DOHH2 (cell line): ENCODE data around the gene KCNQ1.

ENCODE experiments used
- H3F3A ChIP-seq: fragments of 200-600 bp; sonication (generic), shearing (Covaris generic); 2 replicates; pipeline ENCODE4 v1.6.0; 2016; ENCODE audit warnings: antibody characterized with exemption, mild to moderate bottlenecking; ENCODE audit not compliant: control insufficient read depth, insufficient read depth
- H3K27ac ChIP-seq: fragments of 200-600 bp; sonication (generic); 2 replicates; pipeline ENCODE4 v1.5.1; 2014; ENCODE audit warnings: low read depth, mild to moderate bottlenecking, low read length, moderate library complexity
- H3K27me3 ChIP-seq: fragments of 200-600 bp; sonication (generic); 2 replicates; pipeline ENCODE4 v1.6.1; 2014; ENCODE audit warnings: mild to moderate bottlenecking, low read length, mixed read lengths; ENCODE audit not compliant: control insufficient read depth
- H3K36me3 ChIP-seq: fragments of 200-600 bp; sonication (generic); 2 replicates; pipeline ENCODE4 v1.6.1; 2014; ENCODE audit warnings: mild to moderate bottlenecking, low read length, moderate library complexity, mixed read lengths; ENCODE audit not compliant: control insufficient read depth
- H3K4me1 ChIP-seq: fragments of 200-600 bp; sonication (generic); 2 replicates; pipeline ENCODE4 v1.6.1; 2014; ENCODE audit warnings: mild to moderate bottlenecking, low read length, mixed read lengths; ENCODE audit not compliant: control insufficient read depth
- H3K4me2 ChIP-seq: fragments of 200-600 bp; sonication (generic); 2 replicates; pipeline ENCODE4 v1.6.0; 2014; ENCODE audit warnings: mild to moderate bottlenecking, low read length, moderate library complexity
- H3K4me3 ChIP-seq: fragments of 200-600 bp; sonication (generic); 2 replicates; pipeline ENCODE4 v1.5.1; 2014; ENCODE audit warnings: mild to moderate bottlenecking, low read length, mixed read lengths
- H3K79me2 ChIP-seq: fragments of 200-600 bp; sonication (generic); 2 replicates; pipeline ENCODE4 v1.6.1; 2014; ENCODE audit warnings: mild to moderate bottlenecking, low read length, mixed read lengths; ENCODE audit not compliant: control insufficient read depth
- H3K9me2 ChIP-seq: fragments of 200-600 bp; sonication (generic); replicated peaks from 2 replicates; pipeline ENCODE4 v1.6.1; 2014; ENCODE audit warnings: mild to moderate bottlenecking, low read length, mixed read lengths; ENCODE audit not compliant: control insufficient read depth
- H3K9me3 ChIP-seq: fragments of 200-600 bp; sonication (generic); 2 replicates; pipeline ENCODE4 v1.6.1; 2014; ENCODE audit warnings: antibody characterized with exemption, low read length, mixed read lengths; ENCODE audit not compliant: control insufficient read depth, insufficient read depth
- H4K20me1 ChIP-seq: fragments of 200-600 bp; sonication (generic); 2 replicates; pipeline ENCODE4 v1.6.0; 2014; ENCODE audit warnings: low read depth, mild to moderate bottlenecking, antibody characterized with exemption, low read length, moderate library complexity; ENCODE audit not compliant: control insufficient read depth, insufficient read depth
- EZH2phosphoT487 ChIP-seq: fragments of 200-600 bp; sonication (generic); IDR thresholded peaks from 2 replicates; pipeline ENCODE4 v1.6.1; 2017; ENCODE audit warnings: borderline replicate concordance, mild to moderate bottlenecking, antibody characterized with exemption, low read length, moderate library complexity, mixed read lengths
- TF ChIP-seq, protein P1 (sequence below): fragments of 200-600 bp; sonication (generic); IDR thresholded peaks from one replicate; pipeline ENCODE4 v1.5.1; 2014; ENCODE audit warnings: antibody characterized with exemption, mild to moderate bottlenecking, low read depth, low read length; ENCODE audit not compliant: poor library complexity, severe bottlenecking

KCNQ1 gene

GRCh38 chr11:2781408-2782274, 336.8 kb downstream of the KCNQ1 start:
- Histone ChIP-seq H3K36me3 (no peaks in the 10 kb centered on the region), H3K9me2 (no peaks in the 10 kb centered on the region), H3K9me3 (no peaks in the 10 kb centered on the region), H4K20me1 (no peaks in the 10 kb centered on the region), H3K27ac (no peak overlapping the region), H3K4me1 (no peaks in the 10 kb centered on the region), H3K79me2 (no peaks in the 10 kb centered on the region), H3K4me2 (no peak overlapping the region), H3K4me3 (no peak overlapping the region), H3K27me3 (peaks cover 3% of the 10 kb centered on the region; the same call in 1 of the 2 replicates), H3F3A (no peaks in the 10 kb centered on the region)
- TF ChIP-seq EZH2phosphoT487 = no peak
- TF ChIP-seq, protein P1, sequence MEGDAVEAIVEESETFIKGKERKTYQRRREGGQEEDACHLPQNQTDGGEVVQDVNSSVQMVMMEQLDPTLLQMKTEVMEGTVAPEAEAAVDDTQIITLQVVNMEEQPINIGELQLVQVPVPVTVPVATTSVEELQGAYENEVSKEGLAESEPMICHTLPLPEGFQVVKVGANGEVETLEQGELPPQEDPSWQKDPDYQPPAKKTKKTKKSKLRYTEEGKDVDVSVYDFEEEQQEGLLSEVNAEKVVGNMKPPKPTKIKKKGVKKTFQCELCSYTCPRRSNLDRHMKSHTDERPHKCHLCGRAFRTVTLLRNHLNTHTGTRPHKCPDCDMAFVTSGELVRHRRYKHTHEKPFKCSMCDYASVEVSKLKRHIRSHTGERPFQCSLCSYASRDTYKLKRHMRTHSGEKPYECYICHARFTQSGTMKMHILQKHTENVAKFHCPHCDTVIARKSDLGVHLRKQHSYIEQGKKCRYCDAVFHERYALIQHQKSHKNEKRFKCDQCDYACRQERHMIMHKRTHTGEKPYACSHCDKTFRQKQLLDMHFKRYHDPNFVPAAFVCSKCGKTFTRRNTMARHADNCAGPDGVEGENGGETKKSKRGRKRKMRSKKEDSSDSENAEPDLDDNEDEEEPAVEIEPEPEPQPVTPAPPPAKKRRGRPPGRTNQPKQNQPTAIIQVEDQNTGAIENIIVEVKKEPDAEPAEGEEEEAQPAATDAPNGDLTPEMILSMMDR = no peak

GRCh38 chr11:2782769-2783168, 338.0 kb downstream of the KCNQ1 start:
- Histone ChIP-seq H4K20me1 (no peaks in the 10 kb centered on the region), H3K27me3 (peaks cover 3% of the 10 kb centered on the region; the same call in 1 of the 2 replicates), H3K9me3 (no peaks in the 10 kb centered on the region), H3K4me1 (no peaks in the 10 kb centered on the region), H3K27ac (no peak overlapping the region), H3K79me2 (no peaks in the 10 kb centered on the region), H3K36me3 (no peaks in the 10 kb centered on the region), H3K4me2 (no peak overlapping the region), H3K9me2 (no peaks in the 10 kb centered on the region), H3F3A (no peaks in the 10 kb centered on the region), H3K4me3 (no peak overlapping the region)
- TF ChIP-seq EZH2phosphoT487 = no peak
- TF ChIP-seq, protein P1 = no peak

DNA sequence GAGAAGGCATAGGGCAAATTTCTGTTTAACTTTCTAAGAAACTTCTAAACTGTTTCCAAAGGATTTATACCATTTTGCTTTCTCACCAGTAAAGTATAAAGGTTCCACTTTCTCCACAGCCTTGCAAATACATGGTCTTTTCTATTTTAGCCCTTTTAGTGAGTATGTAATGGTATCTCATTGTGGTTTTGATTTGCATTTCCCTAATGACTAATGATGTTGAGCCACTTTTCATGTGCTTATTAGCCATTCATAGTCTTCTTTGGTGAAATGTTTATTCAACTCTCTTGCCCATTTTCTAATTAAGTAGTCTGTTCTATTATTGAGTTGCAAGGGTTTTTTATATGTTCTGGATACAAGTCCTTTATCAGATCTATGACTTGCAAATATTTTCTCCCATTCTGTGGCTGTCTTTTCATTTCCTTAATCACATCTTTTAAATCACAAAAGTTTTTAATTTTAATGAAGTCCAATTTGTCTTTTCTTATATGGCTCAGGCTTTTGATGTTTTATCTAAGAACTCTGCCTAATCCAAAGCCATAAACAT, 338.8 kb downstream of the KCNQ1 start:
- Histone ChIP-seq H3K9me3 (no peaks in the 10 kb centered on the region), H3K4me1 (no peaks in the 10 kb centered on the region), H3K4me2 (no peak overlapping the region), H3K9me2 (no peaks in the 10 kb centered on the region), H3K79me2 (no peaks in the 10 kb centered on the region), H3K27me3 (peaks cover 3% of the 10 kb centered on the region; the same call in 1 of the 2 replicates), H3K4me3 (no peak overlapping the region), H3K27ac (no peak overlapping the region), H4K20me1 (no peaks in the 10 kb centered on the region), H3K36me3 (no peaks in the 10 kb centered on the region), H3F3A (no peaks in the 10 kb centered on the region)
- no peak for TF ChIP-seq EZH2phosphoT487
- TF ChIP-seq, protein P1 = no peak
